GM12873 (cell line): ENCODE results near the gene TH.

Experiments used
- TF ChIP-seq, protein P1 (sequence below): IDR thresholded peaks from 2 replicates; pipeline ENCODE4 v1.5.1; 2012; ENCODE audit warnings: low read depth, mild to moderate bottlenecking, moderate library complexity, low read length, control low read depth; ENCODE audit not compliant: insufficient read depth; ENCODE audit errors: missing control alignments

The TH gene

DNA sequence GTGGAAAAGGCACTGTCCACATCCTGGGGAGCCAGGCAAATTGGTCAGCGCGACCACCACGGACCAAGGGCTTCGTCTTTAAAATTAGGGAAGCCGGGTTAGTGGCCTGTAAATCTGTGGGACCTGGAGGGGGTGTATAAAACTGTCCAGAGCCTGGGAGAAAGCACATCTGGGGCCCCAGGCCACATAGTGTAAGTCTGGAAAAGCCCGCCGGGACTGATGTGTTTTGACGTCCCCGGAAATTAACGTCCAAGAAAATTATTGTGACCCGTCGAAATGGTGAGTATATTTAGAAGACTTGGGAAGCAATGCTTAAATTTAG, 28.2 kb downstream of the TH start:
- TF ChIP-seq, protein P1, sequence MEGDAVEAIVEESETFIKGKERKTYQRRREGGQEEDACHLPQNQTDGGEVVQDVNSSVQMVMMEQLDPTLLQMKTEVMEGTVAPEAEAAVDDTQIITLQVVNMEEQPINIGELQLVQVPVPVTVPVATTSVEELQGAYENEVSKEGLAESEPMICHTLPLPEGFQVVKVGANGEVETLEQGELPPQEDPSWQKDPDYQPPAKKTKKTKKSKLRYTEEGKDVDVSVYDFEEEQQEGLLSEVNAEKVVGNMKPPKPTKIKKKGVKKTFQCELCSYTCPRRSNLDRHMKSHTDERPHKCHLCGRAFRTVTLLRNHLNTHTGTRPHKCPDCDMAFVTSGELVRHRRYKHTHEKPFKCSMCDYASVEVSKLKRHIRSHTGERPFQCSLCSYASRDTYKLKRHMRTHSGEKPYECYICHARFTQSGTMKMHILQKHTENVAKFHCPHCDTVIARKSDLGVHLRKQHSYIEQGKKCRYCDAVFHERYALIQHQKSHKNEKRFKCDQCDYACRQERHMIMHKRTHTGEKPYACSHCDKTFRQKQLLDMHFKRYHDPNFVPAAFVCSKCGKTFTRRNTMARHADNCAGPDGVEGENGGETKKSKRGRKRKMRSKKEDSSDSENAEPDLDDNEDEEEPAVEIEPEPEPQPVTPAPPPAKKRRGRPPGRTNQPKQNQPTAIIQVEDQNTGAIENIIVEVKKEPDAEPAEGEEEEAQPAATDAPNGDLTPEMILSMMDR: no peak

DNA sequence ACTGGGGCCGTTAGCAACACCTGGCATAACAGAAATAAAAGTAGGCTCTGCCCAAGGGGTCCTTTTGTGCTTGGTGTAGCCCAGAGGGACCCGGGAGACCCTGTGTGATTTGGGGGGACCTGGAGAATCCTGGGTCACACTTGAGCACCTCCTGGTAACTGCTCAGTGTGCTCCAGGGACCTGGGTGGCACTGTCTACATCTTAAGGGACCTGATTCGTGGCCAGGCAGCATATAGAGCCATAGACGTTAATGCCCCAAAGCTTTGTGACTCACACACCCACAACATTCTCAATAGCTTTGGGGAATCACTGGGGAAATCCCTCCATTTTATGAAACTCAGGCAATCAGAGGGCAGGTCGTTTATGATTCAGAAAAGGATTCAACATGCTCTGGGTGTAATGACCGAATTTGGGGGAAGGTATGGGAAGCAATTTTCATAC, 28.8 kb downstream of the TH start:
- TF ChIP-seq, protein P1: no peak

DNA sequence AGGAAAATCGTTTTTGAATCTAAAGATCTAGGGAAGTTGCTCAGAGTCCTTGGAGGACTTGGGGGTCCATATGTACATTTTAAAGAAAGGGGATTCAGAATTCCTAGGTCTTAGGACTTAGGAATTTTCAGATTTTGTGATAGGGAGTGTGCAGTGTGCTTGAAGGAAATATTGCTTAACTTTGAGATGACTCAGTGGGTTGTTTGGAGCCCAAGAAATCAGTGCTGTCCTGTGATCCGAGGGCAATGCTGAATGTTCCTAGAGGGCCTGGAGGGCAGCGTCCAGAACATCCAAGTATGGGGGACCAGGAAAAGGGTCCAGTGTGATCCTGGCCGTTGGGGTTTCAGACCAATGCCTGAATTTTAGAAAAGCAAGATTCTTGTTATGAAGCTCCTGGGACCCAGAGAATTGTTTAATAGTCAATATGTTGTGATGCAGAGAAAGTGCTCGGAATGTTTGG, 29.3 kb downstream of the TH start:
- TF ChIP-seq, protein P1: no peak

DNA sequence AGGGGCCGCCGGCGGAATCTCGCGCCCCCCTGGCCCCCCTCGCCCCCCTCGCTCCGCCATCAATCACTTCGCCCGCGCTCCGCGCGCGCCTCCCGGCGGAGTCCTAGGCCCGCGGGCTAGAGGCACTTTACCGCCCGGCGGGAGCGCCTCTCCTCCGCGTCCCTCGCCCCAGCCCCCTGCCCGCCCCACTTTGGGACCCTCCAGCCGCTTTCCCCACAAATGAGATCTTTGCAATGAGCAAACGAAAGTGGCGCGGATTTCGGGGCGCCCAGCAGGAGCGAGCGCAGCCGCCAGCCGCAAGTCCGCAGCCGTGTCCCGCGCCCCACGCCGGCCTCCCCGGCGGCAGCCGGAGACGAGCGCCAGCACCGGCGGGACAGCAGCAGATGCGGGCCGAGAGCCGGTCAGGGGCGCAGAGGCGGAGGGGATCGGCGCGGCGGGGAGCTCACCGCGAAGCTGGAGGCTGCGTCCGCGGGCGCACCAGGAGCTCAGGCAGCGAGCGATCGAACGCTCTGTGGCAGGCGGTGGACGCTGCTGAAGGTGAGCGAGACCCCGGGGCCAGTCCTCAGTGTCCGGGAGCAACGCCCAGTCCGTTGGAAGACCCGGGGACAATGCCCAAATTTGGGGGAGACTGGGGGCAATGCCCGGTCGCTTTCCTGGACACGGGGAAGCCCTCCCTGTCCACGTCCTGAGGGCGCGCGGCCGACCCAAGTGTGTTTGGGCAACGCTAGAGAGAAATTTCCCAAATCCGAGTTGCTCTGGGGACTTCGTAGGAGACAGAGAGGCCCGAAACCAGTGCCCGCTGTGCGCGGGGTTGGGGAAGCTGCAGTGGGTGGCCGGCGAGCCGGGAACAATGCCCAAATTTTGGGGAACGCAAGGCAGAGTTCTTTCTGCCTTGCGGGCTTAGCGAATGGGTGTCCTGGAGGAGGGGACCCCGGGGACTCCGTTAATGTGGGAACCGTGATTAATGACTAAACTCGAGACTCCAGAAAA, 30.9 kb downstream of the TH start:
- TF ChIP-seq, protein P1: no peak

DNA sequence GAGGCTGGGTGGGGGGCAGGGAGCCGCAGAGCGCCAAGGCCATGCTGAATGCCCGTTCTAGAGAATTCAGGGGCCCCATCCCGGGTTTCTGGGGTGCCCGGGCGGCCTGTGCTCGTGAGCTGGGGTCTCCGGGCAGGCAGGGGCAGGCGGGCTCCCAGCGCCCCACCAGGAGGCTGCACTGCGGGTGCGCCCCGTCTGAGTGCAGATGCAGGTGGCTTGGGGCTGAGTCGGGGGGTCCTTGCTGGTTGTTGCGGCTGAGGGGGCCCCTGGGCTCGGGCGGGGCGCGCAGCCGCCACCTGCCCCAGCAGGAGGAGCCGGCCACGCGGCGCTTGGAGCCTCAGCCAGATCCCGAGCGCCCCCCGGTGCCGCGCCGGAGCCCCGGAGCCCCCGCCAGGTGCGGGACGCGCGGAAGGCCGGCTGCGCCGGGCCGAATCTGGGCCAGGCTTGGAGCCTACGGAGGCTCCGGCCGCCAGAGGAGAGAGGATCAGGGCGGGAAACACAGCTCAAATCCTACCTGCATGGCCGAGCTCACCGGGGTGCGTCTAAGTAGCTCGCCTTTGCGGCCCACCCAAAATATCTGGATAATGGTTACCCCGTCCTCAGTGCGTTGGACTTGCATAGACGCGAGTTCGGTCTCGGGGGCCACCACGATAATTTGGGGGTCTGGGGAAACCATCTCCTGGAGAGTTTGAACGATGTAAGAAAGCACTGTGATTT, 31.8 kb downstream of the TH start:
- TF ChIP-seq, protein P1: no peak

DNA sequence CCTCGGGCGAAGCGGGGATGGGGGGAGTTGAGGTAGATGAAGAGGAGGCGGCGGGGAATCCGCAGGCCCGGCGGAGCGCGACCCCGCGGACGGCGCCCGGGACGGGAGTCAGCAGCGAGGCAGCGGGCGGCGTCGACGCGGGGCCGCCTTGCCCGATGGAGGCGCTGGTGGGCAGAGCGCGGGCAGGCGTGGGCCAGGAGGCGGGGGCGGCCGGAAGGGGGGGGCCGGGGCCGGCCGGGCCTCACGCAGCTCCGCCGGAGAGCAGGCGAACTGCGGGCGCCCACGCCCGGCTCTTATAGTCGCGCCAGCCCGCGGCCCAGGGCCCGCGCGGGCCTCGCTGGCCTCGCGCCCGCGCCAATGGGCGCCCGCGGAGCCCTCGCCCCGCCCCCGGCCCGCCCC, 32.5 kb downstream of the TH start, which contains the start of gene IGF2:
Gene IGF2, minus strand, starts transcription at position 267 of the 399 bp plus-strand sequence. CDS start 3,866 bp downstream, outside the sequence.
- TF ChIP-seq, protein P1: no peak
